CD14-positive monocyte (primary cell): Measurements from ENCODE around the gene ASCL1. TPM values are rescaled to one million over a fixed set of nuclear protein-coding genes. Genes with fewer than 3 reads are reported as not detected.

Experiments used
- DNase-seq, 3 donors: peaks; one replicate each; pipeline ENCODE4 v3.0.0-alpha.2; 2011 to 2022
- H2AFZ ChIP-seq: 2 replicates; pipeline ENCODE4 v1.6.0; 2012; ENCODE audit warnings: mild to moderate bottlenecking, low read depth, low read length, inconsistent platforms; ENCODE audit not compliant: insufficient read depth, poor library complexity, severe bottlenecking
- H3K27ac ChIP-seq, 2 donors: 1 replicate in 1 of 2; 2 replicates in 1 of 2; pipeline ENCODE4 v1.5.1; 2012 to 2013; ENCODE audit warnings: low read length in 2 of 2, control low read depth in 1 of 2, inconsistent platforms in 1 of 2, low read depth in 1 of 2, mild to moderate bottlenecking in 1 of 2
- H3K27me3 ChIP-seq, 2 donors: one replicate each; pipeline versions ENCODE4 v1.6.0 to v1.6.1; 2011 to 2013; ENCODE audit warnings: low read length in 2 of 2; ENCODE audit not compliant: control insufficient read depth in 2 of 2, insufficient read depth in 2 of 2
- H3K36me3 ChIP-seq, 2 donors: replicated peaks in 1 of 2; 1 replicate in 1 of 2; 2 replicates in 1 of 2; pipeline versions ENCODE4 v1.5.1 to v1.6.1; 2012 to 2013; ENCODE audit warnings: low read length in 2 of 2, control low read depth in 1 of 2, inconsistent platforms in 1 of 2, mild to moderate bottlenecking in 1 of 2; ENCODE audit not compliant: insufficient read depth in 2 of 2, control insufficient read depth in 1 of 2
- H3K4me1 ChIP-seq, 2 donors: 1 replicate in 1 of 2; 2 replicates in 1 of 2; pipeline versions ENCODE4 v1.5.1 to v1.6.1; 2012 to 2013; ENCODE audit warnings: low read length in 2 of 2, control low read depth in 1 of 2, inconsistent platforms in 1 of 2, mild to moderate bottlenecking in 1 of 2, moderate library complexity in 1 of 2; ENCODE audit not compliant: insufficient read depth in 2 of 2, control insufficient read depth in 1 of 2
- H3K4me2 ChIP-seq: replicated peaks from 2 replicates; pipeline ENCODE3; 2012; ENCODE audit warnings: low read length, moderate library complexity, mild to moderate bottlenecking; ENCODE audit not compliant: poor library complexity, severe bottlenecking; ENCODE audit errors: extremely low read depth
- H3K4me3 ChIP-seq, 3 experiments: fragments of 200-600 bp in 1 of 3; sonication (generic) in 1 of 3; replicated peaks in 1 of 3; 1 replicate in 2 of 3; 2 replicates in 1 of 3; pipeline ENCODE4 v1.5.1; 2011 to 2013; ENCODE audit warnings: low read length in 3 of 3, mild to moderate bottlenecking in 3 of 3, control low read depth in 2 of 3, low read depth in 2 of 3, inconsistent platforms in 1 of 3, moderate library complexity in 1 of 3
- H3K79me2 ChIP-seq: 2 replicates; pipeline ENCODE4 v1.6.0; 2012; ENCODE audit warnings: mild to moderate bottlenecking, control low read depth, inconsistent platforms, low read length, moderate library complexity; ENCODE audit not compliant: insufficient read depth
- H3K9ac ChIP-seq: 2 replicates; pipeline ENCODE4 v1.6.0; 2017; ENCODE audit warnings: low read length, mild to moderate bottlenecking; ENCODE audit not compliant: insufficient read depth, poor library complexity, severe bottlenecking
- H3K9me3 ChIP-seq, 2 donors: replicated peaks in 1 of 2; 1 replicate in 1 of 2; 2 replicates in 1 of 2; pipeline versions ENCODE4 v1.5.1 to v1.6.1; 2012 to 2013; ENCODE audit warnings: low read length in 2 of 2, control low read depth in 1 of 2; ENCODE audit not compliant: control insufficient read depth in 1 of 2, insufficient read depth in 1 of 2
- H4K20me1 ChIP-seq: 2 replicates; pipeline ENCODE4 v1.6.0; 2012; ENCODE audit warnings: mild to moderate bottlenecking, low read length, control low read depth, moderate library complexity; ENCODE audit not compliant: insufficient read depth
- H3K27ac Mint-ChIP-seq, 7 donors: one replicate each; pipeline ENCODE4 v1.8.0; 2020; ENCODE audit warnings: mild to moderate bottlenecking in 7 of 7, mixed read lengths in 7 of 7, moderate library complexity in 6 of 7, inconsistent platforms in 2 of 7
- H3K27me3 Mint-ChIP-seq, 3 donors: one replicate each; pipeline ENCODE4 v1.8.0; 2021 to 2022; ENCODE audit warnings: low read depth in 3 of 3, mild to moderate bottlenecking in 3 of 3, mixed read lengths in 3 of 3, moderate library complexity in 3 of 3, inconsistent platforms in 1 of 3
- H3K36me3 Mint-ChIP-seq, 2 donors: one replicate each; pipeline ENCODE4 v1.8.0; 2020; ENCODE audit warnings: mixed read lengths in 2 of 2, inconsistent platforms in 1 of 2, mild to moderate bottlenecking in 1 of 2
- H3K4me1 Mint-ChIP-seq: one replicate; pipeline ENCODE4 v1.8.0; 2020; ENCODE audit warnings: mild to moderate bottlenecking, mixed read lengths
- H3K4me3 Mint-ChIP-seq, 2 donors: one replicate each; pipeline ENCODE4 v1.8.0; 2020; ENCODE audit warnings: mild to moderate bottlenecking in 2 of 2, mixed read lengths in 2 of 2, moderate library complexity in 1 of 2
- H3K9me3 Mint-ChIP-seq, 7 donors: one replicate each; pipeline ENCODE4 v1.8.0; 2020 to 2022; ENCODE audit warnings: mixed read lengths in 7 of 7, mild to moderate bottlenecking in 6 of 7, moderate library complexity in 6 of 7, inconsistent platforms in 2 of 7
- WGBS: methylation state at CpG from one replicate; pipeline ENCODE4 v1.1.5; 2013; ENCODE audit warnings: missing lambda C conversion rate; ENCODE audit not compliant: insufficient coverage; 5-methylcytosine and 5-hydroxymethylcytosine counted together
- intact Hi-C, 2 donors: fragments of 100-400 bp; cut with micrococcal nuclease; formaldehyde crosslinking; loops; one replicate each; pipeline versions ENCODE4 v1.15.0 to v1.15.1; 2023
- polyA plus RNA-seq, 3 donors: library from polyadenylated mRNA; depleted of rRNA in 1 of 3; unstranded in 2 of 3; stranded (reverse) in 1 of 3; fragments of 300-500 nt in 2 of 3; fragments of >200 nt in 1 of 3; fragmentation: Illumina TruSeq in 2 of 3; gene quantifications; 1 replicate in 2 of 3; 2 replicates in 1 of 3; pipeline ENCODE4 v1.2.3, GENCODE V29; 2012 to 2021
- TF ChIP-seq, protein P1 (sequence below): fragments of 200-600 bp; IDR thresholded peaks from one replicate; pipeline ENCODE4 v1.8.0; 2022; ENCODE audit warnings: antibody characterized with exemption, mild to moderate bottlenecking

Gene ASCL1
- polyA plus RNA-seq, 3 donors, result not detected

DNA sequence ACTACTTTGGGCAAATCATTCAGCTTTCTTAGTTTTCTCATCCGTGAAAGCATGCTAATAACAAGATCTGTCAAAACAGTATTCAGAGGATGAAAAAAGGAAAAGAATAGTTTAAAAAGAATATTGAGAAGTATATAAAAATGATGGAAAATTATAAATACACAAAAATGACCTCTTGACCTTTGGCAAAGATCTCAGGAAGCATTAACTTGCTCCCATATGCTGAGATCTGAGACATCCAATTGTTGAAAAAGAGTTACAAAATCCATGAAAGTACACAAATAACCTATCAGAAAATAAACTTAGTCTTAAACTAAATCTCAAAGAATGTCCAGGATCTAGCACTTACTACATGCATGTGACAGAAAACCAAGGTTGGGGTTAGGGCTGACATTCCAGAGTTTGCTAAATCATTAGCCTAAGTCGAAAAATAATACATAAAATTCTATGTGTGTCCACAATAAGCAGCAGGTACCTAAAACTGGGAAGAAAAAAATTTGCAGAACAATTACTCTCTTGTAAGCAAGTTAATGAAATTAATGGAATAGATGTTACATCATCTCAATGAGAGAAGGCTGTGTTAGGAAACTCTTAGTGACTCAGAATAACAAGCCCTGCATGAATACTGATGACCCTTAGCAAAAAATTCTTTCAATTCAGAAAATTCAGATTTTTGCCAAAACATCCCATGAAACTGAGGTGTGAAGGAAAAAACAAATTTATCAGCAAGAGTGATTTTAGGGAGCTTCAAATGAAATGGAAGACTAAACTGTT is 43.8 kb upstream of the ASCL1 start:
- TF ChIP-seq, protein P1, sequence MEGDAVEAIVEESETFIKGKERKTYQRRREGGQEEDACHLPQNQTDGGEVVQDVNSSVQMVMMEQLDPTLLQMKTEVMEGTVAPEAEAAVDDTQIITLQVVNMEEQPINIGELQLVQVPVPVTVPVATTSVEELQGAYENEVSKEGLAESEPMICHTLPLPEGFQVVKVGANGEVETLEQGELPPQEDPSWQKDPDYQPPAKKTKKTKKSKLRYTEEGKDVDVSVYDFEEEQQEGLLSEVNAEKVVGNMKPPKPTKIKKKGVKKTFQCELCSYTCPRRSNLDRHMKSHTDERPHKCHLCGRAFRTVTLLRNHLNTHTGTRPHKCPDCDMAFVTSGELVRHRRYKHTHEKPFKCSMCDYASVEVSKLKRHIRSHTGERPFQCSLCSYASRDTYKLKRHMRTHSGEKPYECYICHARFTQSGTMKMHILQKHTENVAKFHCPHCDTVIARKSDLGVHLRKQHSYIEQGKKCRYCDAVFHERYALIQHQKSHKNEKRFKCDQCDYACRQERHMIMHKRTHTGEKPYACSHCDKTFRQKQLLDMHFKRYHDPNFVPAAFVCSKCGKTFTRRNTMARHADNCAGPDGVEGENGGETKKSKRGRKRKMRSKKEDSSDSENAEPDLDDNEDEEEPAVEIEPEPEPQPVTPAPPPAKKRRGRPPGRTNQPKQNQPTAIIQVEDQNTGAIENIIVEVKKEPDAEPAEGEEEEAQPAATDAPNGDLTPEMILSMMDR, result no peak

DNA sequence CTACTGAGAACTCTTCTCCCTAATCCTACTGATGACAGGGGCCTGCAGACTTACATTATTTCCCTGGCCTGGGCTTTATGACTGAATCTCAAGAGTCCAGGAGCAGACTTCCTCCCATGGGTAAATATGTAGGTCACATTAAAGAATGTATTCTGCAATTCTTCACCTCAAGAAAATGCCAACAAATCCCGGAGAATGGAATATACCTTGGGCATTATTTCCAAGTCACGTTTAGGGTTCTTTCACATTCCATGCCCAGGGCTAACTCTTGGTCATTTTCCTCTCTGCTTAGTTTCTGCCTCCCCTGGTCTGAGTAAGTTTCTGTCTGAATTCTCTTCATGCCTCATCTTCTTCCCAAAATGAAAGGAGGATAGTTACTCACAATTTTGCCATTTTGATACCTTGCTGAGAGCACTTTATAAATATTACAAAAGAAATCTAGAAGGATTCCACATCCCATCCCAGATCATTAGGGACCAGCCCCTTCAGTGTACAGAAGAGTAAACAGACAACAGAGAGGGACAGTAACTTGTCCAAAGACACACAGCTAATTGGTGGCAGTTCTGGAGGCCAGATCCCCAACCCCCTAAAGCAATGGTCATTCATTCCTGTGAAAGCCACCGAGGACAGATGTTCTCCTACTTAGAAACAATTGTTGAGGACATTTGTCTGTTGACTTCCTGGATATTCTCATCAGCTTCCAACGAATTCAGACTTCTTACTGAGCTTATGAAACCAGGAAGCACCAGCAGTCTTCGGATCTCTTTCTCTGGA is 41.0 kb upstream of the ASCL1 start:
- Histone ChIP-seq H3K27me3 (peaks cover 3 to 11% of the 10 kb centered on the region in 2 donors), H3K9ac (no peak overlapping the region), H3K36me3 (no peaks in the 10 kb centered on the region), H3K4me1 (no peaks in the 10 kb centered on the region), H3K79me2 (no peaks in the 10 kb centered on the region), H4K20me1 (no peaks in the 10 kb centered on the region), H3K4me2 (no peak overlapping the region), H3K27ac (no peak overlapping the region), H2AFZ (no peak overlapping the region), H3K4me3 (no peak overlapping the region), H3K9me3 (no peaks in the 10 kb centered on the region)
- Mint-ChIP-seq H3K4me1 (peaks cover 1% of the 10 kb centered on the region), H3K27me3 (peaks cover 8 to 23% (median 9%) of the 10 kb centered on the region in 3 donors), H3K9me3 (peaks cover 0 to 2% (median 0%) of the 10 kb centered on the region in 7 donors), H3K27ac (no peak overlapping the region), H3K36me3 (no peaks in the 10 kb centered on the region), H3K4me3 (peak overlapping the region in 1 of 2 donors; percentile 52)
- TF ChIP-seq, protein P1, result no peak
- 39% methylated on average over 3 of the region's 5 CpGs for WGBS
- no peak for DNase-seq
- intact Hi-C loops, result no loop called here

More for the DNA sequence above, 43.8 kb upstream of the ASCL1 start:
- H3K36me3 ChIP-seq, result no peaks in the 10 kb centered on the region
- H3K27me3 ChIP-seq, result peaks cover 3 to 11% of the 10 kb centered on the region in 2 donors
- H3K4me3 Mint-ChIP-seq, result no peak overlapping the region
- H3K36me3 Mint-ChIP-seq, result no peaks in the 10 kb centered on the region
- no peaks in the 10 kb centered on the region for H3K79me2 ChIP-seq
- intact Hi-C loops, result no loop called here
- DNase-seq, result no peak
- no peak overlapping the region for H3K4me2 ChIP-seq
- no peak overlapping the region for H3K27ac Mint-ChIP-seq
- H2AFZ ChIP-seq, result no peak overlapping the region
- no peaks in the 10 kb centered on the region for H3K4me1 ChIP-seq
- H3K9me3 Mint-ChIP-seq, result peaks cover 0 to 3% (median 0%) of the 10 kb centered on the region in 7 donors
- no peaks in the 10 kb centered on the region for H4K20me1 ChIP-seq
- peaks cover 9 to 23% (median 12%) of the 10 kb centered on the region in 3 donors for H3K27me3 Mint-ChIP-seq
- no peak overlapping the region for H3K4me3 ChIP-seq
- no peaks in the 10 kb centered on the region for H3K9me3 ChIP-seq
- H3K4me1 Mint-ChIP-seq, result peaks cover 1% of the 10 kb centered on the region
- no peak overlapping the region for H3K27ac ChIP-seq
- no peak overlapping the region for H3K9ac ChIP-seq
- no CpG with 5 or more reads among the region's 2 CpGs for WGBS
